Activated T-cell treated with anti-CD3 and anti-CD28 coated beads, Interleukin-2, amount 50 U/mL, for 24 hours (primary cell): ENCODE data around the gene LAMTOR2.

ENCODE experiments used
- DNase-seq: peaks from one replicate; pipeline ENCODE4 v3.0.0-alpha.2; 2020
- H3K27ac Mint-ChIP-seq: 2 replicates; pipeline ENCODE4 v1.8.0; 2020; ENCODE audit warnings: mild to moderate bottlenecking, mixed read lengths
- H3K27me3 Mint-ChIP-seq: 2 replicates; pipeline ENCODE4 v1.8.0; 2020; ENCODE audit warnings: mixed read lengths
- H3K36me3 Mint-ChIP-seq: 2 replicates; pipeline ENCODE4 v1.8.0; 2020; ENCODE audit warnings: low read depth, mixed read lengths
- H3K4me1 Mint-ChIP-seq: 2 replicates; pipeline ENCODE4 v1.8.0; 2020; ENCODE audit warnings: low read depth, mixed read lengths
- H3K4me3 Mint-ChIP-seq: 2 replicates; pipeline ENCODE4 v1.8.0; 2020; ENCODE audit warnings: mild to moderate bottlenecking, moderate library complexity, mixed read lengths
- H3K9me3 Mint-ChIP-seq: 2 replicates; pipeline ENCODE4 v1.8.0; 2020; ENCODE audit warnings: mixed read lengths

LAMTOR2 gene

DNA sequence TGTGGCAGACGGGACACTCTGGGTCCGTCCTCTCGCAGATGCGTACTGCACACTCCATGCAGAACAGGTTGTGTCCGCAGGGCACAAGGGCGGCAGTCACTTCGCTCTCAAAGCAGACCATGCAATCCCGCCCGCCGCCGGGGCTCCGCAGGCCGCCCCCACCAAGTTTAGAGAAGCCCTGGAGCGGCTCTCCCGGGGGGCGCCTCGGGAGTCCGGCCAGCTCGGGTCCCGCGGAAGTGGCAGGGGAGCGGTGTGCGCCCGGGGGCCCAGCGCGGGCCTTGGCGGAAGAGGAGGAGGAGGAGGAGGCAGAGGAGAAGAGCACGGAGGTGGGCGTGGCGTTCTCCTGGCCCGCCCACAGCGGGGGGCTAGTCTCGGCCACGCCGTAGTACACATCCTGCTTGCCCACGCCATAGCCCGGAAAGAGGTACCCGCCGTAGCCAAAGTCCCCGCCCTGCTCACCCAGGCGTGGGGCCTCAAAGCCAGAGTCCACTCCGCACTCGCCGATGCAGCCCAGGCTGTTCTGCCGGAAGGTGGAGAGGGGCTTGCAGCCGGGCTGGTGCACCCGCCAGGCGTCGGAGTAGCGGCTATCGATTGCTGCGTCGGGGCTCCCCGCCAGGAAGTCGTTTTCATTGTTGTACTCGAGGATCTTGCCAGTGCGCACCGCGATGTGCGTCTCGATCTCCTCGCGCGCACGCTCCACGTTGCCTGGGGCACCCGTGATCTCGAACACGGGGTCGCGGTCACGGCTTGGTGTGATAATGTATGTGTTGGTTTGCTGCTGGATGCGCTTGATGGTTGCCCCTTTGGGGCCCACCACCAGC lies 22.2 kb downstream of the LAMTOR2 start:
- H3K4me1 Mint-ChIP-seq = peaks cover 15% of the 10 kb centered on the region
- peak; percentile 45 for DNase-seq
- H3K4me3 Mint-ChIP-seq = peak overlapping the region; percentile 64

DNA sequence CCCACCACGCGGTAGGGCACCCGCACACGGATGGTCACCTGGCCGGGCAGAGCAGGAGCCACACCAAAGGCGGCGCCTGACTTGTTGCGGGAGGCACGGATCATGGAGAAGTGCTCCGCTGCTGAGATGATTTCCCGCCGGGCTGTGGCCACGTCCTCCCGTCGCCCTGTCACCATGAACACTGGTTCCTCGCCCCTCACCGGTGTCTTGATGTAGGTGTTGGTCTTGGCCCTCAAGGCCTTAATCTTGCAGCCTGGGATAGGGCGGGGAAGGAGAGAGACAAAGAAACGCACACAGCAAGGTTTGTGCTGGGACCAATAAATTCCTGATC lies 22.8 kb downstream of the LAMTOR2 start:
- no peak overlapping the region for H3K27ac Mint-ChIP-seq
- H3K36me3 Mint-ChIP-seq = no peaks in the 10 kb centered on the region
- no peaks in the 10 kb centered on the region for H3K9me3 Mint-ChIP-seq
- no peak for DNase-seq
- peaks cover 16% of the 10 kb centered on the region for H3K4me1 Mint-ChIP-seq
- H3K27me3 Mint-ChIP-seq = peaks cover 20% of the 10 kb centered on the region
- no peak overlapping the region for H3K4me3 Mint-ChIP-seq

More for the DNA sequence above, 22.2 kb downstream of the LAMTOR2 start:
- no peaks in the 10 kb centered on the region for H3K36me3 Mint-ChIP-seq
- H3K9me3 Mint-ChIP-seq = no peaks in the 10 kb centered on the region
- H3K27me3 Mint-ChIP-seq = peaks cover 20% of the 10 kb centered on the region
- H3K27ac Mint-ChIP-seq = no peak overlapping the region

DNA sequence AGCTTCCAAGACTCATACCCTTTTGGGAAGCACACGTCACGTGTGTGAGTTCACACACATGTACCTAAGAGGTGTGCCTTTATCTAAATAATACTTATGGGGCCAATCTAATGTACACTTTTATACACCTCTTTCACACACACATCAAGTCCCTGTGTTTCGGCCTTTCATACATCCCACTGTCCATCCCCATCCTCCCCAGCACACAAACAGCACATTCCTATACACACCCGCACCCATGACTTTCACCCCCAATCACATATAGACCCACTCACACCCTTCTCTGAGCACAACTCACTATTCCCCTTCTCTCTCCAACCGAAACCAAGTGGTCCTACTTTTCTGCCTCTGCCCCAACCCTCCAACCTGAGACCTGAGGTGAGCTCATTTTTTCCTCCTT lies 24.1 kb downstream of the LAMTOR2 start:
- no peak for DNase-seq
- no peaks in the 10 kb centered on the region for H3K36me3 Mint-ChIP-seq
- H3K9me3 Mint-ChIP-seq = no peaks in the 10 kb centered on the region
- peaks cover 28% of the 10 kb centered on the region for H3K27me3 Mint-ChIP-seq
- H3K27ac Mint-ChIP-seq = no peak overlapping the region
- H3K4me3 Mint-ChIP-seq = no peak overlapping the region
- peaks cover 23% of the 10 kb centered on the region for H3K4me1 Mint-ChIP-seq

DNA sequence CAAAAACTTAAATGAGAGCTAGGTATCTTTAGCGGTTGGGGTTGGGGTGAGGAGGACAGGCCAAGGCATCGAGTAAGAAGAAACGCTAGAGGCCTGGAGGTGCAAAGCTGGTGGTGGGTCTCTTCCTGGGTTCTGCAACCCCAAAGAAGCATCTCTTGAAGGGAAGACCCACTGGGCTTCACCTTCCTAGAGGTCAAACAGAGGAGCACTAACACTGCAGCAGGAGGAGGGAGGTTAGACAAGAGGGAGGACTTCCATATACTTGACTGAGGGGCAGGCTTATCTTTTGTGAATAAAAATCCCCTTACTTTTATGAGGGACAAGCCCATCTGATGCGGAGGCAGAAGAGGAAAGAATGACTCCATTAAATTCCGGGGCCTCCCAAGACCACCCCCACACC lies 25.2 kb downstream of the LAMTOR2 start:
- no peak for DNase-seq
- H3K27me3 Mint-ChIP-seq = peaks cover 38% of the 10 kb centered on the region
- H3K36me3 Mint-ChIP-seq = no peaks in the 10 kb centered on the region
- no peak overlapping the region for H3K27ac Mint-ChIP-seq
- peaks cover 24% of the 10 kb centered on the region for H3K4me1 Mint-ChIP-seq
- H3K9me3 Mint-ChIP-seq = no peaks in the 10 kb centered on the region
- H3K4me3 Mint-ChIP-seq = no peak overlapping the region

DNA sequence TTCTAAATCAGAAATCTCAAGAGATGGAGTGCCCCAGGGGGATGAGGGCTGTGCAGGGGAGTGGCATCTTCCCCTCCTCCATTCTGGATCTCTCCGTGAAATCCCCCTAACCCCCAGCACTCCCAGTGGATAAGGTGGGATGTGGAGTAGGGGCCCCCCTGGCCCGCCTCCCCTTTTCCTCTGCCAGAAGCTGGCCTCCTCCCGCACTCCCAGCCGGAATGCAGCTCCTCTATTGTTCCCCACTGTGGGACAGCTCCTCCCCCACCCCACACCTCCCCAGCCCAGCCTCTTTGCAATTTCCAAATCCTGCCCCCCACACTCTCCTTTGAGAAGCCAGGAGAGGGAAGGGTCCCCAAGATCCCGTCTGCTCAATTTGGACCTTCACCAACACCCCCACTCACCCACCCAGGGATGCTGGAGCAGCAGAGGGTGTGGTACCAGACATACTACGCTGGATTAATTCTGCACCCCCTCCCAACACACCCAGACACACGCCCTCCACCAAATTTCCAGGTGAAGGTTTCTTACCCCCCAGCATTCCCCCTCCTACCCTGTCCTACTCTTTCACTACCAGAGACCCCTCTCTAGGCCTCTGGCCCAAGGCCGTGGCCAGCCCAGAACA lies 25.8 kb downstream of the LAMTOR2 start:
- Mint-ChIP-seq H3K27me3 (peaks cover 44% of the 10 kb centered on the region), H3K9me3 (no peaks in the 10 kb centered on the region), H3K4me1 (peaks cover 24% of the 10 kb centered on the region), H3K27ac (no peak overlapping the region), H3K36me3 (no peaks in the 10 kb centered on the region), H3K4me3 (no peak overlapping the region)
- no peak for DNase-seq

DNA sequence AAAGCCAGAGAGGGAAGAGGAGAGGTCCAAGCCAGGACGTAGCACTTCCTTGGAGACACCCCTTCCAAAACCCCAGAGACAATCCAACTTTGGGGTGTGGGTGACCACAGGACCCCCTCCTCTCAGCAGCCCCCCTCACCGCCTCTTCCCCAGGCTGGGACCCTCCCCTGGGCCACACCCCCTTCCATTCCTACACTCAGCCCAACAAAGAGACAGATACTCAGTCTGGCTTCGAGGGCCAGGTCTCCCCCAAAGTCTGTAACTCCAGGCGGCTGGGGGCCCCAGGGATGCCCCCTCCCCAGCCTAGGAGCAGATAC lies 26.2 kb downstream of the LAMTOR2 start:
- peak overlapping the region; percentile 55 for H3K4me3 Mint-ChIP-seq
- no peaks in the 10 kb centered on the region for H3K36me3 Mint-ChIP-seq
- no peak overlapping the region for H3K27ac Mint-ChIP-seq
- peaks cover 22% of the 10 kb centered on the region for H3K4me1 Mint-ChIP-seq
- H3K27me3 Mint-ChIP-seq = peaks cover 46% of the 10 kb centered on the region
- no peak for DNase-seq
- no peaks in the 10 kb centered on the region for H3K9me3 Mint-ChIP-seq

DNA sequence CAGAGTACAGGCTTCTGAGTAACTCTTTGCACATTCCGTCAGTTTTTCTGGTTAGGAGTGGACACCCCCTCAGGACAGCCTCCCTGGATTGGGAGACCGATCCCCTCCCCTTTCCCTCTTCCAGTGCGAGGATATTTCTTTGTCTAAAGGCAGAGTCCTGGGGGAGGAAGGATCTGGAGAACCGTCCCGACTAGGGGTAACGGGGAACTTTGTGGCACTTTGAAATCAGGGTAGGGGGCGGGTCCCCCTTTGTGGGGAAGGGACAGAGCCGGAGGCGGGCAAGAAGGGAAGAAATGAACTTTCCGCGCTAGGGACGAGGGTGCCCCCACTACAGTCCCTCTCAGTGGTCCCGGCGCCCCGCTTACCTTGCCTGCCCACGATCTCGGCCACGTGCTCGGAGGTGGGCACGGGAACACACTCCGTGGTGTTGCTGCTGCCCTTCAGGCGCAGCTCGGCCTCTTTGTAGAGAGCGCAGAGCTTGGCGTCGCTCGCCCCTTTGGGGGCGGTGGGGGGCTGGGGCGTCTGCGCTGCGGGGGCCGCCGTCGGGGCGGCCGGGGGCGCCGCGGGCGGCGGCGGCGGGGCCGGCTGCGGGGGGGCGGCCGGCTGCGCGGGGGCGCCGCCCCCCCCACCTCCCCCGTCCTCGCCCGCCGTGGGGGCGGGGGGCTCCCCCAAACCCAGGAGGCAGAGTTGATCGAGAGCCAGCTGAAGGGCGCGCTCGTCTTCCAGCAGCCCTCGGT lies 26.8 kb downstream of the LAMTOR2 start:
- H3K36me3 Mint-ChIP-seq = no peaks in the 10 kb centered on the region
- H3K4me1 Mint-ChIP-seq = peaks cover 21% of the 10 kb centered on the region
- DNase-seq = no peak
- H3K4me3 Mint-ChIP-seq = peak overlapping the region; percentile 66
- peaks cover 50% of the 10 kb centered on the region for H3K27me3 Mint-ChIP-seq
- H3K27ac Mint-ChIP-seq = no peak overlapping the region
- H3K9me3 Mint-ChIP-seq = no peaks in the 10 kb centered on the region

DNA sequence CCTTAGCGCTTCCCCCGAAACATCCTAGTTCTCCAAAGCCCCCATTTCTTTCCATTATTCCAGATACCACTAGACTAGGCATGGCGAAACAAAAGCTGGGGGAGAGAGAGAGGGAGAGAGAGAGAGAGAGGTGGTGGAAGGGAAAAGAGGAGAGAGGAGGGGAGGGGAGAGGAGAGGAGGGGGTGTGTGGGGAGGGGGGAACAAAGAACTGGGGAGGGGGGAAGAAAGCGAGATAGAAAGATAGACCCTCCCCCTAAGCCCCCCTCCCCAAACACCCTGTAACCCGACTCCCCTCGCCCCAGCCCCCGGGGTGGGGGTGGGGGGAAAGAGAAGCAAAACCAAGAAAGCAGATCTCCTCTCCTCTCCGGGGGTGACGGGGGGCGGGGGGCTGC lies 27.3 kb downstream of the LAMTOR2 start:
- Mint-ChIP-seq H3K4me1 (peaks cover 17% of the 10 kb centered on the region), H3K27ac (no peak overlapping the region), H3K9me3 (no peaks in the 10 kb centered on the region), H3K4me3 (peak overlapping the region; percentile 80), H3K36me3 (no peaks in the 10 kb centered on the region), H3K27me3 (peaks cover 56% of the 10 kb centered on the region)
- DNase-seq = no peak

DNA sequence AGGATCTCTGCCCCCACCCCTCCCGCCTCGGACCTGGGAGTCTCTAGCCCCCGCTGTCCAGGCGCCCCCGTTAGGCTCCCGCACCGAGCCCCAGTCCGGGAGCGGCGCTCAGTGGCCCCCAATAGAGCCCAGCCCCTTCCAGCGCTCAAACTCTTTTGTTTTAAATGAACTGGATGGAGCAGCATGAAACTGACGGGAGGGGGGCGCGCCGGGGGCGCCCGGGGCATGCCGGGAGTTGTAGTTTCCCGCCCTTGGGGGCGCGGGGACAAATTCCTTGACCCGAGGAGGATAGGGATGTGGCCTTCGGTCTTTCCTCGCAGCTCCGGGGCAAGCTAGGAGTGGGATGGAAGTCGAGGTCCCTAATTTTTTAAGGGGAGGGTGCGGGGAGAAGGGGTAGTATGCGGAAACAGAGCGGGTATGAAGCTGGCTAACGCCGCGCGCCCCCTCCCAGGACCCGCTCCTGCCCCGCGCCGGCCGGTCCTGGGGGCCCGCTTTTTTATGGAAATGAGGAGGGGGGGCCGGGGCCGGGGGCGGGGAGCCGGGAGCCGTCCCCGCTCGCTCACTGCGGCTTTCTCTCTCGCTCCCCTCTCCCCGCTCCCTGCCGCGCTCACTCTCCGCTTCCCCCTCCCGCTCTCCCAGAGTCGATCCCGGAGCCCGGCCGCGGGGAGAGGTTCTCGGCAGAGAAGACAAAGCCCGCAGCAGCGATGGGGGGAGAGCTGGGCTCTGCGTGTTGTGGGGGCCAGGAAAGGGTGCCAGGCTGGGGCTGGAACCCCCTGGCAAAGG lies 27.9 kb downstream of the LAMTOR2 start, which contains the start of gene MEX3A:
Gene MEX3A, minus strand, starts transcription at position 157 of the 783 bp plus-strand sequence. CDS start 467 bp downstream, outside the sequence.
- Mint-ChIP-seq H3K36me3 (no peaks in the 10 kb centered on the region), H3K27ac (no peak within 1 kb of the TSS), H3K4me1 (peaks cover 14% of the 10 kb centered on the region), H3K9me3 (no peaks in the 10 kb centered on the region), H3K27me3 (peaks cover 59% of the 10 kb centered on the region), H3K4me3 (peak within 1 kb of the TSS; percentile 80)
- DNase-seq = peak; percentile 76

DNA sequence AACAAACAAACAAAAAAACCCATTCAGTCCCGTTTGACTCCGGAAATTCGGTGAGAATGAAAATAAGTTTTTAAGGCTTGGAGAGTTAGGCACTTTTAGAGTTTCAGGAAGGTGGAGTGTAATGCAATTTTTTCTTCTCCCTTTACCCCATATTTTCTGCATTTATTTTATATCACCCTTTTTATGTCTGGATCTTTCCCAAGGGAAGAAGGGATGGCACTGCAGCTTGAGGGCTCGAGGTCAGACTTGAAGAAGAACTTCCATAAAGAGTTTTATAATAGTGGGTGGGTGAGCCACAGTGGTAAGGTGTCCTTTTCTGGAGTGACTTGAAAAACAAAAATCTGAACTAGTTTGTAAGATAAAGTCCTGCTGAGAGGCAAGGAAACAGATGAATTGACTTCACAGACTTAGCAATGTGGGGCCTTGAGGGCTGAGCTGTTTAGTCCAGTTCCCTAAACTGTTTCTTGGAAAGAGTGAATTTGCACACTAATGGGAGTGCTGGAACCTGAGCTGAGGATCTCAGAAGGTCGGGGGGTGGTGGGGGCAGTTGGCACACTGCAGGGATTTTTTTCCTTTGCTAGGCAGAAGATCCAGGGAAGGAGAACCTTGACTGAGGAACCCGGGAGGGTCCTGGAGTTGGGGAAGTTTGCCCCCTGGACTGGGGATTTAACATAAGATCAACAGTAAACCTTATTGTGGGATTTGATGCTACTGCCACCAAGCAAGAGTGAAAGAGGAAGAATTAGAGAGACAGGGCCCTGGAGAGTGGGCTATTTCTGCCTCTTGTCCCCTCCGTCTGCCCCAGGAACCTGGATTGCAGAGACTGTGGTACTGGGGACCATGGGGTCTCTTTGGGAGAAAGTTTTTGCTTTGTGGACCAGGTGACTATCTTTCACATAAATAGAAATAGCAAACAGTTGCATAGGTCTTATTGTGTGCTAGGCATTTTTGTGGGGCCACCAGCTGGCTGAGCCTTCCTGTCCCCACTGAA lies 29.5 kb downstream of the LAMTOR2 start:
- Mint-ChIP-seq H3K36me3 (no peaks in the 10 kb centered on the region), H3K27me3 (peaks cover 58% of the 10 kb centered on the region), H3K4me1 (peaks cover 14% of the 10 kb centered on the region), H3K27ac (no peak overlapping the region), H3K4me3 (peak overlapping the region; percentile 80), H3K9me3 (no peaks in the 10 kb centered on the region)
- DNase-seq = no peak

DNA sequence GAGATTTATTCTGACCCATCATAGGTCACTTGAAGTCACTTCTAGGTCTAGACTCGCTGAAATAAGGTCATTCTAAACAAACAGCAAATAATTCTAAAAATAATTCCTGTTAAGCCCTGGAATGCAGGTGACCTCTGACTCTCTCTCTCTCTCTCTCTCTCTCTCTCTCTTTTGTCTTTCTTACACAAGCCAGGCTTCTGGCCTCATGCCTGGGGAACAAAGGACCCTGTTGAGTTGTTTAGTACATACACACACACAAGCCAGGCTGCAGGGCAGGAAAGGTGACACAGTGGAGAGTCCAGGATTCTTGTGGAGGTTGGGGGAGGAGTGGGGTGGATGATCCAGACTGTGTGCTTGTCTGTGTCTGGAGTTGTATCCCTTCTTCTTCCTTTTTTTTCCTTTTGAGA lies 31.7 kb downstream of the LAMTOR2 start:
- Mint-ChIP-seq H3K27me3 (peaks cover 53% of the 10 kb centered on the region), H3K9me3 (no peaks in the 10 kb centered on the region), H3K27ac (no peak overlapping the region), H3K4me1 (peaks cover 16% of the 10 kb centered on the region), H3K4me3 (no peak overlapping the region), H3K36me3 (no peaks in the 10 kb centered on the region)
- DNase-seq = no peak

DNA sequence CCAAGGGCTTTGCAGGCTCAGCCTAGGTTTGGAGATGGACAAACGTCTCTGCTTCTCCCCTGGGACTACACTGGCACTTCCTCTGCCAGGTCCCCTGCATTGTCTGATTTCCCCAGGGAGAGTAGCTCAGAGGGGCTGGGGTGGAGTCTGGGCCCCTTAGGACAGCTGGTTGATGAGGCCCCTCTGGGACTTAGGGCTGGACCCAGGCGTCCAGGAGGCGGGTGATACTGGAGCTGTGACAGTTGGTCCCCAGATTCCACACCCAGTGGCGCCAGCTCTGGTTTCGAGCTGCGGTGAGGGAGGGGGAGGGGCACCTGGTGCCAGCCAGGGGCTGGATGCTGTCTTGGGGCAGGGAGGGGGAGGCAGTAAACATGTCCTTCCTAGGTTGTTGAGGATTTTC lies 35.1 kb downstream of the LAMTOR2 start:
- Mint-ChIP-seq H3K9me3 (no peaks in the 10 kb centered on the region), H3K4me3 (no peak overlapping the region), H3K27me3 (peaks cover 35% of the 10 kb centered on the region), H3K4me1 (peaks cover 5% of the 10 kb centered on the region), H3K27ac (no peak overlapping the region), H3K36me3 (no peaks in the 10 kb centered on the region)
- DNase-seq = no peak

DNA sequence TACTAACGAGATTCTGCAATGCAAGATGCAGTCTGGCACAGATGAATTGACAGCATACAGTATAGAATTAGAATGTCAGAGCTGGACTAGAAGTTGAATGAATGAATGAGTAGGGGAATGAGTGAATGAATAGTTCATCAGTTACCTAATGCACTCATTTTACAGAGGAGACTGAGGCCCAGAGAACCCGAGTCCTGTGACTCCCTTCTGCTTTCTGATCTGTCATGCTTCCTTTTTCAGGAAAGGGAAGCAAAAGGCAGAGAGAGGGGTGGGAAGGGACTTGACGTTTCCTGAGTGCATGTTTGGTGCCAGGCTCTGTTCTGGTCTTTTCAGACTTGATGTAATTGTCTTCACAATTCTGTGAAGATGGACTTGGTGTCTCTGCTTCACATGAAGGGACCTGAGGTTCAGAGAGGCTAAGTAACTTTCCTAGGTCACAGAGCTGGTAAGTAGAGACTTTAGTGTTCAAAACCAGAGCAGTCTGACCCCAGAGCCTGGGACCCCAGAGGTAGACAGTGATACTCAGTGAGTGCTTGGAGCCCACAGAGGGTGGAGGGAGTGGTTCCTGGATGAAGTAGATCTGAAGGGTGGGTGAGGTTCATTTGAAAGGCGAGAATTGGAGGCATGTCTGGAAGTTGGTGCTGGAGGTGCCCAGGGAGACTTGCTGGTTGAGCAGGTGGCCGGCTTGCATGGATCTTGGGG lies 35.7 kb downstream of the LAMTOR2 start:
- Mint-ChIP-seq H3K9me3 (no peaks in the 10 kb centered on the region), H3K4me3 (no peak overlapping the region), H3K27me3 (peaks cover 29% of the 10 kb centered on the region), H3K36me3 (no peaks in the 10 kb centered on the region), H3K4me1 (peaks cover 8% of the 10 kb centered on the region), H3K27ac (no peak overlapping the region)
- no peak for DNase-seq
